Stimulated activated memory B cell treated with anti-CD40 and anti-IgM and Interleukin-4, amounts not matched to agents 10 μg/mL and 1 μg/mL and 100 μg/mL, for 72 hours (primary cell): Measurements from ENCODE around the gene CIROP.

Experiments used
- ATAC-seq: fragments of 150-1000 bp; cut with Tn5 transposase; 2 replicates; pipeline ENCODE4 v1.10.0; 2021
- H3K27ac Mint-ChIP-seq: one replicate; pipeline ENCODE4 v1.8.0; 2022; ENCODE audit warnings: mild to moderate bottlenecking, mixed read lengths
- H3K27me3 Mint-ChIP-seq: one replicate; pipeline ENCODE4 v1.8.0; 2022; ENCODE audit warnings: mixed read lengths
- H3K36me3 Mint-ChIP-seq: one replicate; pipeline ENCODE4 v1.8.0; 2022; ENCODE audit warnings: mixed read lengths
- H3K4me1 Mint-ChIP-seq: one replicate; pipeline ENCODE4 v1.8.0; 2022; ENCODE audit warnings: mixed read lengths
- H3K4me3 Mint-ChIP-seq: one replicate; pipeline ENCODE4 v1.8.0; 2022; ENCODE audit warnings: mild to moderate bottlenecking, moderate library complexity, mixed read lengths
- H3K9me3 Mint-ChIP-seq: one replicate; pipeline ENCODE4 v1.8.0; 2022; ENCODE audit warnings: mixed read lengths

CIROP gene

GRCh38 chr14:23094666-23095195, 10.1 kb downstream of the CIROP start, which contains the start of gene ACIN1:
ACIN1 (minus strand) TSS chr14:23095136; CDS start chr14:23095112, 24 bp downstream.
- H3K27ac Mint-ChIP-seq = no peak within 1 kb of the TSS
- H3K27me3 Mint-ChIP-seq = no peaks in the 10 kb centered on the region
- H3K4me1 Mint-ChIP-seq = peaks cover 30% of the 10 kb centered on the region
- peak; percentile 62 for ATAC-seq
- H3K36me3 Mint-ChIP-seq = peaks cover 32% of the 10 kb centered on the region
- H3K9me3 Mint-ChIP-seq = no peaks in the 10 kb centered on the region
- H3K4me3 Mint-ChIP-seq = no peak within 1 kb of the TSS

- Mint-ChIP-seq H3K36me3 (peaks cover 32% of the 10 kb centered on the region), H3K4me1 (peaks cover 30% of the 10 kb centered on the region), H3K27me3 (no peaks in the 10 kb centered on the region), H3K9me3 (no peaks in the 10 kb centered on the region), H3K4me3 (no peak overlapping the region), H3K27ac (no peak overlapping the region)
- ATAC-seq = no peak
Measured at GRCh38 chr14:23093991-23094665, 10.7 kb downstream of the CIROP start.

GRCh38 chr14:23093526-23093925, 11.3 kb downstream of the CIROP start:
- ATAC-seq = no peak
- H3K27me3 Mint-ChIP-seq = no peaks in the 10 kb centered on the region
- H3K9me3 Mint-ChIP-seq = no peaks in the 10 kb centered on the region
- H3K36me3 Mint-ChIP-seq = peaks cover 30% of the 10 kb centered on the region
- peak overlapping the region; percentile 14 for H3K4me3 Mint-ChIP-seq
- no peak overlapping the region for H3K27ac Mint-ChIP-seq
- H3K4me1 Mint-ChIP-seq = peaks cover 30% of the 10 kb centered on the region

- no peak overlapping the region for H3K4me3 Mint-ChIP-seq
- ATAC-seq = no peak
- H3K9me3 Mint-ChIP-seq = no peaks in the 10 kb centered on the region
- H3K36me3 Mint-ChIP-seq = peaks cover 33% of the 10 kb centered on the region
- no peak overlapping the region for H3K27ac Mint-ChIP-seq
- no peaks in the 10 kb centered on the region for H3K27me3 Mint-ChIP-seq
- peaks cover 30% of the 10 kb centered on the region for H3K4me1 Mint-ChIP-seq
Measured at GRCh38 chr14:23093104-23093503, 11.7 kb downstream of the CIROP start.

GRCh38 chr14:23091294-23092225, 13.2 kb downstream of the CIROP start:
- Mint-ChIP-seq H3K27ac (no peak overlapping the region), H3K27me3 (no peaks in the 10 kb centered on the region), H3K4me3 (no peak overlapping the region), H3K9me3 (no peaks in the 10 kb centered on the region), H3K4me1 (peaks cover 27% of the 10 kb centered on the region), H3K36me3 (peaks cover 40% of the 10 kb centered on the region)
- ATAC-seq = no peak

- Mint-ChIP-seq H3K9me3 (no peaks in the 10 kb centered on the region), H3K27me3 (no peaks in the 10 kb centered on the region), H3K4me1 (peaks cover 36% of the 10 kb centered on the region), H3K27ac (no peak overlapping the region), H3K36me3 (peaks cover 51% of the 10 kb centered on the region), H3K4me3 (no peak overlapping the region)
- no peak for ATAC-seq
Measured at GRCh38 chr14:23090254-23090636, 14.5 kb downstream of the CIROP start.

- peaks cover 36% of the 10 kb centered on the region for H3K4me1 Mint-ChIP-seq
- peaks cover 56% of the 10 kb centered on the region for H3K36me3 Mint-ChIP-seq
- ATAC-seq = no peak
- no peaks in the 10 kb centered on the region for H3K9me3 Mint-ChIP-seq
- H3K4me3 Mint-ChIP-seq = no peak overlapping the region
- H3K27ac Mint-ChIP-seq = no peak overlapping the region
- no peaks in the 10 kb centered on the region for H3K27me3 Mint-ChIP-seq
Measured at GRCh38 chr14:23089498-23090253, 15.1 kb downstream of the CIROP start.

- Mint-ChIP-seq H3K27me3 (no peaks in the 10 kb centered on the region), H3K4me1 (peaks cover 23% of the 10 kb centered on the region), H3K27ac (no peak overlapping the region)
Measured at GRCh38 chr14:23086565-23086964, 18.2 kb downstream of the CIROP start.

GRCh38 chr14:23085458-23085857, 19.3 kb downstream of the CIROP start:
- ATAC-seq = no peak
- no peaks in the 10 kb centered on the region for H3K9me3 Mint-ChIP-seq

More at GRCh38 chr14:23086565-23086964, 18.2 kb downstream of the CIROP start:
- Mint-ChIP-seq H3K36me3 (peaks cover 54% of the 10 kb centered on the region), H3K9me3 (no peaks in the 10 kb centered on the region), H3K4me3 (no peak overlapping the region)
- ATAC-seq = no peak

GRCh38 chr14:23080474-23080873, 24.3 kb downstream of the CIROP start:
- no peaks in the 10 kb centered on the region for H3K27me3 Mint-ChIP-seq
- ATAC-seq = no peak

More at GRCh38 chr14:23085458-23085857, 19.3 kb downstream of the CIROP start:
- Mint-ChIP-seq H3K27ac (peak overlapping the region; percentile 48), H3K4me3 (no peak overlapping the region), H3K27me3 (no peaks in the 10 kb centered on the region), H3K36me3 (peaks cover 62% of the 10 kb centered on the region), H3K4me1 (peaks cover 23% of the 10 kb centered on the region)

GRCh38 chr14:23079716-23080115, 25.1 kb downstream of the CIROP start:
- H3K27ac Mint-ChIP-seq = peak overlapping the region; percentile 4
- no peak overlapping the region for H3K4me3 Mint-ChIP-seq
- ATAC-seq = no peak

More at GRCh38 chr14:23080474-23080873, 24.3 kb downstream of the CIROP start:
- H3K36me3 Mint-ChIP-seq = peaks cover 39% of the 10 kb centered on the region
- H3K4me3 Mint-ChIP-seq = no peak overlapping the region
- H3K27ac Mint-ChIP-seq = peak overlapping the region; percentile 4
- H3K4me1 Mint-ChIP-seq = peaks cover 10% of the 10 kb centered on the region
- H3K9me3 Mint-ChIP-seq = no peaks in the 10 kb centered on the region

GRCh38 chr14:23078692-23079116, 26.1 kb downstream of the CIROP start:
- Mint-ChIP-seq H3K4me3 (no peak overlapping the region), H3K9me3 (no peaks in the 10 kb centered on the region), H3K27me3 (no peaks in the 10 kb centered on the region), H3K27ac (peak overlapping the region; percentile 4), H3K4me1 (peaks cover 7% of the 10 kb centered on the region), H3K36me3 (peaks cover 35% of the 10 kb centered on the region)
- peak; percentile 65 for ATAC-seq

More at GRCh38 chr14:23079716-23080115, 25.1 kb downstream of the CIROP start:
- Mint-ChIP-seq H3K9me3 (no peaks in the 10 kb centered on the region), H3K4me1 (peaks cover 7% of the 10 kb centered on the region), H3K36me3 (peaks cover 37% of the 10 kb centered on the region), H3K27me3 (no peaks in the 10 kb centered on the region)

GRCh38 chr14:23077962-23078361, 26.8 kb downstream of the CIROP start:
- Mint-ChIP-seq H3K9me3 (no peaks in the 10 kb centered on the region), H3K4me3 (no peak overlapping the region), H3K27me3 (no peaks in the 10 kb centered on the region), H3K4me1 (peaks cover 7% of the 10 kb centered on the region), H3K36me3 (peaks cover 35% of the 10 kb centered on the region), H3K27ac (no peak overlapping the region)
- ATAC-seq = no peak

- H3K4me3 Mint-ChIP-seq = no peak overlapping the region
- no peaks in the 10 kb centered on the region for H3K9me3 Mint-ChIP-seq
- H3K36me3 Mint-ChIP-seq = peaks cover 40% of the 10 kb centered on the region
- no peak for ATAC-seq
- peaks cover 13% of the 10 kb centered on the region for H3K4me1 Mint-ChIP-seq
- H3K27ac Mint-ChIP-seq = no peak overlapping the region
- no peaks in the 10 kb centered on the region for H3K27me3 Mint-ChIP-seq
Measured at GRCh38 chr14:23076785-23077408, 27.9 kb downstream of the CIROP start.
